ENCODE measurements around the gene TNFSF10. TPM values are rescaled to one million over a fixed set of nuclear protein-coding genes. Genes with fewer than 3 reads are reported as not detected.
"Not testable (repeated sequence)": the region's sequence is repeated elsewhere in the genome, so short reads cannot be mapped to it uniquely, and the experiment has no call there.

TNFSF10 gene
- total and polyA plus RNA-seq, 4 donors: 5.2 to 19.1 (median 9.3) TPM

GRCh38 chr3:172511783-172512762 lies 11.2 kb downstream of the TNFSF10 start:
- no peak for DNase-seq (ENCODE audit: low read depth in 4 of 6, low spot score in 6 of 6)
- no peak overlapping the region for H3K27ac ChIP-seq (ENCODE audit: low read depth, low read length)
- no peaks in the 10 kb centered on the region for H3K36me3 ChIP-seq (ENCODE audit: control insufficient read depth, insufficient read depth, low read length)
- no peaks in the 10 kb centered on the region for H3K27me3 ChIP-seq (ENCODE audit: control insufficient read depth, insufficient read depth, low read length)
- 84% methylated on average over 3 of the region's 7 CpGs for WGBS (ENCODE audit: insufficient coverage)
- H3K4me1 ChIP-seq (ENCODE audit: control insufficient read depth, insufficient read depth, low read length): no peaks in the 10 kb centered on the region
- no peak overlapping the region for H3K4me3 ChIP-seq (ENCODE audit: low read depth, low read length)
- H3K9me3 ChIP-seq (ENCODE audit: control insufficient read depth, insufficient read depth, low read length): no peaks in the 10 kb centered on the region

- Histone ChIP-seq H3K36me3 (ENCODE audit: control insufficient read depth, insufficient read depth, low read length) (no peaks in the 10 kb centered on the region), H3K9me3 (ENCODE audit: control insufficient read depth, insufficient read depth, low read length) (peaks cover under 1% of the 10 kb centered on the region), H3K27me3 (ENCODE audit: control insufficient read depth, insufficient read depth, low read length) (no peaks in the 10 kb centered on the region), H3K4me3 (ENCODE audit: low read depth, low read length) (no peak overlapping the region), H3K27ac (ENCODE audit: low read depth, low read length) (no peak overlapping the region), H3K4me1 (ENCODE audit: control insufficient read depth, insufficient read depth, low read length) (no peaks in the 10 kb centered on the region)
- DNase-seq (ENCODE audit: low read depth in 4 of 6, low spot score in 6 of 6): no peak
These were observed 17.1 kb downstream of the TNFSF10 start for GRCh38 chr3:172506094-172506493.

- H3K4me1 ChIP-seq (ENCODE audit: control insufficient read depth, insufficient read depth, low read length): no peaks in the 10 kb centered on the region
- no peak overlapping the region for H3K27ac ChIP-seq (ENCODE audit: low read depth, low read length)
- H3K36me3 ChIP-seq (ENCODE audit: control insufficient read depth, insufficient read depth, low read length): no peaks in the 10 kb centered on the region
- H3K27me3 ChIP-seq (ENCODE audit: control insufficient read depth, insufficient read depth, low read length): no peaks in the 10 kb centered on the region
- H3K4me3 ChIP-seq (ENCODE audit: low read depth, low read length): no peak overlapping the region
- peaks cover 1% of the 10 kb centered on the region for H3K9me3 ChIP-seq (ENCODE audit: control insufficient read depth, insufficient read depth, low read length)
- no peak for DNase-seq (ENCODE audit: low read depth in 4 of 6, low spot score in 6 of 6)
These were observed 21.7 kb downstream of the TNFSF10 start for GRCh38 chr3:172501540-172501939.

GRCh38 chr3:172490198-172490669 lies 33.0 kb downstream of the TNFSF10 start:
- H3K4me3 ChIP-seq (ENCODE audit: low read depth, low read length); H3K27ac ChIP-seq (ENCODE audit: low read depth, low read length); H3K9me3 ChIP-seq (ENCODE audit: control insufficient read depth, insufficient read depth, low read length); H3K4me1 ChIP-seq (ENCODE audit: control insufficient read depth, insufficient read depth, low read length); H3K36me3 ChIP-seq (ENCODE audit: control insufficient read depth, insufficient read depth, low read length); H3K27me3 ChIP-seq (ENCODE audit: control insufficient read depth, insufficient read depth, low read length): not testable (repeated sequence)
- DNase-seq (ENCODE audit: low read depth in 4 of 6, low spot score in 6 of 6): peak in 5 of 6 donors; percentile 7 to 73 (median 36)
- no CpG with 5 or more reads among the region's 4 CpGs for WGBS (ENCODE audit: insufficient coverage)

GRCh38 chr3:172478116-172478515 lies 45.1 kb downstream of the TNFSF10 start:
- Histone ChIP-seq H3K27ac (ENCODE audit: low read depth, low read length) (no peak overlapping the region), H3K4me3 (ENCODE audit: low read depth, low read length) (no peak overlapping the region), H3K4me1 (ENCODE audit: control insufficient read depth, insufficient read depth, low read length) (no peaks in the 10 kb centered on the region), H3K27me3 (ENCODE audit: control insufficient read depth, insufficient read depth, low read length) (no peaks in the 10 kb centered on the region), H3K9me3 (ENCODE audit: control insufficient read depth, insufficient read depth, low read length) (no peaks in the 10 kb centered on the region), H3K36me3 (ENCODE audit: control insufficient read depth, insufficient read depth, low read length) (no peaks in the 10 kb centered on the region)
- 86% methylated on average over 1 of the region's 1 CpG for WGBS (ENCODE audit: insufficient coverage)
- no peak for DNase-seq (ENCODE audit: low read depth in 4 of 6, low spot score in 6 of 6)

GRCh38 chr3:172476347-172476746 lies 46.9 kb downstream of the TNFSF10 start:
- DNase-seq (ENCODE audit: low read depth in 4 of 6, low spot score in 6 of 6): no peak
- 100% methylated on average over 1 of the region's 5 CpGs for WGBS (ENCODE audit: insufficient coverage)
- Histone ChIP-seq H3K27ac (ENCODE audit: low read depth, low read length) (no peak overlapping the region), H3K9me3 (ENCODE audit: control insufficient read depth, insufficient read depth, low read length) (no peaks in the 10 kb centered on the region), H3K4me3 (ENCODE audit: low read depth, low read length) (no peak overlapping the region), H3K27me3 (ENCODE audit: control insufficient read depth, insufficient read depth, low read length) (no peaks in the 10 kb centered on the region), H3K36me3 (ENCODE audit: control insufficient read depth, insufficient read depth, low read length) (no peaks in the 10 kb centered on the region), H3K4me1 (ENCODE audit: control insufficient read depth, insufficient read depth, low read length) (no peaks in the 10 kb centered on the region)

- no peaks in the 10 kb centered on the region for H3K36me3 ChIP-seq (ENCODE audit: control insufficient read depth, insufficient read depth, low read length)
- H3K9me3 ChIP-seq (ENCODE audit: control insufficient read depth, insufficient read depth, low read length): no peaks in the 10 kb centered on the region
- DNase-seq (ENCODE audit: low read depth in 4 of 6, low spot score in 6 of 6): no peak
- H3K27me3 ChIP-seq (ENCODE audit: control insufficient read depth, insufficient read depth, low read length): no peaks in the 10 kb centered on the region
- no peak overlapping the region for H3K4me3 ChIP-seq (ENCODE audit: low read depth, low read length)
- no peaks in the 10 kb centered on the region for H3K4me1 ChIP-seq (ENCODE audit: control insufficient read depth, insufficient read depth, low read length)
- 60% methylated on average over 1 of the region's 5 CpGs for WGBS (ENCODE audit: insufficient coverage)
- no peak overlapping the region for H3K27ac ChIP-seq (ENCODE audit: low read depth, low read length)
These were observed 47.5 kb downstream of the TNFSF10 start for GRCh38 chr3:172475703-172476102.

GRCh38 chr3:172471903-172472302 lies 51.3 kb downstream of the TNFSF10 start:
- no peaks in the 10 kb centered on the region for H3K4me1 ChIP-seq (ENCODE audit: control insufficient read depth, insufficient read depth, low read length)
- no peak for DNase-seq (ENCODE audit: low read depth in 4 of 6, low spot score in 6 of 6)
- H3K36me3 ChIP-seq (ENCODE audit: control insufficient read depth, insufficient read depth, low read length): no peaks in the 10 kb centered on the region
- no peaks in the 10 kb centered on the region for H3K9me3 ChIP-seq (ENCODE audit: control insufficient read depth, insufficient read depth, low read length)
- no peak overlapping the region for H3K4me3 ChIP-seq (ENCODE audit: low read depth, low read length)
- no peak overlapping the region for H3K27ac ChIP-seq (ENCODE audit: low read depth, low read length)
- WGBS (ENCODE audit: insufficient coverage): no CpG with 5 or more reads among the region's 1 CpG
- no peaks in the 10 kb centered on the region for H3K27me3 ChIP-seq (ENCODE audit: control insufficient read depth, insufficient read depth, low read length)

GRCh38 chr3:172470588-172470987 lies 52.6 kb downstream of the TNFSF10 start:
- DNase-seq (ENCODE audit: low read depth in 4 of 6, low spot score in 6 of 6): no peak
- no peaks in the 10 kb centered on the region for H3K27me3 ChIP-seq (ENCODE audit: control insufficient read depth, insufficient read depth, low read length)
- H3K4me1 ChIP-seq (ENCODE audit: control insufficient read depth, insufficient read depth, low read length): no peaks in the 10 kb centered on the region
- H3K9me3 ChIP-seq (ENCODE audit: control insufficient read depth, insufficient read depth, low read length): no peaks in the 10 kb centered on the region
- H3K4me3 ChIP-seq (ENCODE audit: low read depth, low read length): no peak overlapping the region
- no peak overlapping the region for H3K27ac ChIP-seq (ENCODE audit: low read depth, low read length)
- H3K36me3 ChIP-seq (ENCODE audit: control insufficient read depth, insufficient read depth, low read length): no peaks in the 10 kb centered on the region
- no CpG with 5 or more reads among the region's 1 CpG for WGBS (ENCODE audit: insufficient coverage)
